Renal cortex interstitium (tissue), 11 donors: ENCODE data around the gene SPOPL. TPM values are rescaled to one million over a fixed set of nuclear protein-coding genes. Genes with fewer than 3 reads are reported as not detected.

Experiments used
- DNase-seq, 11 donors: peaks; one replicate each; pipeline ENCODE4 v3.0.0-alpha.2; 2013; ENCODE audit warnings: low read depth in 9 of 11, low spot score in 4 of 11; ENCODE audit errors: extremely low read depth in 1 of 11
- polyA plus RNA-seq, 3 donors: library from polyadenylated mRNA; unstranded; fragments of 120-200 nt; gene quantifications; one replicate each; pipeline ENCODE4 v1.2.1, GENCODE V29; 2013; ENCODE audit not compliant: insufficient read length in 3 of 3

SPOPL gene
- polyA plus RNA-seq, 3 donors, result 25.0 to 30.3 (median 28.7) TPM

DNA sequence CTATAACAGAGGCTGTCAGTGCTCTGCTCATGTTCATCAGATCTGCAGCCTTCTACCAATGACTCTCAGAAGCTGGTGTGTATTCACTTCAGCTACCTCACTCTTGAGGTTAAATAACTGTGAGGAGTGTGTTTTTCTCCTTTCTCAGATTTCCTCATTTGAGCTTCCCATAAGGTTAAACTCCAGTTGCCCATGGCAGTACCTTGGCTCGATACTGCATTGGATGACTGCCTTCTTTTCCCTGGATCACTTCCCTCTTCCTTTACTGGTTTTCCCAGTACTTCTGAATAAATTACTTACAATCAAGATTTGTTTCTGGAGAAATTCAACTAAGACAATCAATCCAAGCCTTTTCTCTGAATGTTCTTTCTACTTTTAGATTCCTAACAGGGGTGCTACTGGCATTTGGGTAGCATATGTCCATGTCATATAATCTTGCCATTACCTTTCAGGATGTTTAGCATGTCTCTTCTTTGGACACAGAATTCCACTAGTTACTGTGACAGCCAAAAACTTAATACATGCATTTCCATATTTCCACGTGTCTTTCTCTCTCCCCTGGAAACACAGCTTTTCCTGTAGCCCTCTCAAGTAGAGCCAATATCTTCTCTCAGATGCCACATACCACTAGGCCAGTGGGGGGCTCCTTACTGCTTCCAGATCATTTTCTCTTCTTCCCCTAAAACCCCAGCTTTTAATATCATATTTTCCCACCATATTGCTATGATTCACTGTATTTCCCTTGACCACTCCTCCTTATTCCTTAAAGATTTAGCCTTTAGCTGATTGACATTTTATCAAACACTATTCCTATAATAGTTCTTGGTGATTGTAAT, 15.0 kb upstream of the SPOPL start:
- DNase-seq, result no peak

- no peak for DNase-seq
Measured at GRCh38 chr2:138490673-138491494, 10.7 kb upstream of the SPOPL start.

DNA sequence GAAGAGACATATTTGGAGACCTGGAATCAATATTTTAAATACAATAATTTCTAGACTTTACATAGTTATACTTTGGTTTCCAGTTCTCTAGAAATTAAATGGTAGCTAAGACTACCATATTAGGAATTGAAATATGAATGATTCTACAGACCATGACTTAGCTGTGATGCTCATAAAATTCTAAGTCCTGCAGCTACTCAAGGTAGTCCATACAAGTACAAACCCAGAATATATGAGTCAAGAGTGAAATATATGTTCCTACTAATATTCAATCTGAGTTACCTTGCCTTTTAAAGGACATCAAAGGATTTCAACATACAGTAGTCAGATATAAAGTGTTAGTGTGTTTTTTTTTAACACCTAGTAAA, 10.1 kb upstream of the SPOPL start:
- no peak for DNase-seq

DNA sequence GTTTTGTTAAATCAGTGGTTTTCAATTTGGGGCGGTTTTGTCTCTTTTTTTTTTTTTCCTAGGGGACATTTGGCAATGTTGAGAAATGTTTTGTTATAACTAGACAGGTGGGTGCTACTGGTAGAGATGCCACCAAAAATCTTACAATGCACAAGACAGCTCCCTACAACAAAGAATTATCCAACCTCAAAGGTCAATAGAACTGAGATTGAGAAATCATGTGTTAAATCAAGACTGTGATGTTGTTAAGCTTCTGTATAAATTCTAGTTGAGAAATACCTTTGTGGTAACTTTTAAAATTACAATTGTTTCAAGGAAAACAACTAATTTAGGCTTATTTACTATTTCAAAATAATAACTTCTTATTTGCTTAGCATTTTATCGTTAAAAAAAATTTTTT, 9.4 kb upstream of the SPOPL start:
- no peak for DNase-seq

GRCh38 chr2:138493334-138493733, 8.2 kb upstream of the SPOPL start:
- DNase-seq, result no peak

- no peak for DNase-seq
Measured at GRCh38 chr2:138494265-138494966, 7.2 kb upstream of the SPOPL start.

DNA sequence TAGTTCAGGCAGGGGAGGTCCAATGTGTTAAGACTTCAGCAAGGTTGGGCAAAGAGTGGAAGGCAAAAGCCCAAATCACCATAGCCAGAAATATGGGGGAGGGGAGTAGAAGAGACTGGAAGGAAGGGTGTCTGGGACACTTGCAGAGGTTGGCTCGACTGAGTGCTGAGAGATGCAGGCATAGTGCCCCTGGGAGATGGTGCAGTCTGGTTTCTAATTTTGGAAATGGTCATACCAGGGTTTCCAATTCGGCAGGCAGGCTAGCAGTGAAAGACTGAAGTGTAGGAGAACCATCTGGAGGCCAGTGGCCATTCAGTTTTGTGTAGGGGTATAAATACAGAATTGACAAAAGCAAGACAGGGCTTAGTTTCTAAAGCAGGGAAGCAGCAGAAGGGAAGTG, 6.2 kb upstream of the SPOPL start:
- no peak for DNase-seq

DNA sequence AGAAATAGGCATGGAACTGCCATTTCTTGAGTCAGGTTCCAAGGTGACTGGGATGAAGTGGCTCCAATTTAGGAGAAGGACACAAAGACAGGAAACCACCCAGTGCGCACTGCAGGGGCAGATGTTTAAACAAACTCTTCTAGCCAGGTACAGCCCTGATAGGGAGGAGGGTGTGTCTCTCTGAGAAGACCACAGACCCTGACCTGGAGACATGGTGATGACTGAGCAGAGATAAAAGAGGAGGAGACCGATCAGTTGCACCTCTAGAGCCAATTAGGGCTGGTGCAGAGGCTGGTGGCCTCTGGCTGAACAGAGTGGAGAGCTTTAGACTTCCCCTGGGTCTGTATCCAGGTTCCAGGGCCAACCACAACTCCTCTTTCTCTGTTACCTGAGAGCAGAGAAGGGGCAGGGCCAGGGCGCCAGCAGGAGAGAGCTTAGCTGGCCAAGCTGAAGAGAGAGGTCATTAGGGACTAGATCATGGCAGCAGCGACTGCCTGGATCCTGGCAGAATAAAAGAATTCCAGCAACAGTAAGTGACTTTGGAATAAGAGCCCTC, 5.4 kb upstream of the SPOPL start:
- DNase-seq, result no peak

GRCh38 chr2:138497294-138497693, 4.3 kb upstream of the SPOPL start:
- DNase-seq, result no peak

DNA sequence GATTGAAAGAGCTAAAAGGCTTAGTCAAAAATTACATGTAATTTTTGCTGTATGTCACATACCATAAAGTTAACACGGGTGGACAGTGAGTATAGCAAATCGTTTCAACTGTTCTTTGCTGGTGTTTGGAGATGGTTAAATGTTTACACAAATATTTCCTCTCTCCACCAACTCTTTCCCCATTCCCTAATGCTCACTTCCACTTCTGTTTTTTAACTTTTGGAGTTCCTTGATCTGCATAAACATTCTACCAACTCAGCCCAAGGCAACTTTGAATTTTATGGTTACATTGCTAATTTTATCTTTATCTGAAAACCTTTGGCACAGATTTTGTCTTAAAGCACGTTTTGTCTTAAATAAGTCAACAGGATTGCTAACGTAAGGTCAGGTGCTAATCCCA, 1.9 kb upstream of the SPOPL start:
- DNase-seq, result no peak

DNA sequence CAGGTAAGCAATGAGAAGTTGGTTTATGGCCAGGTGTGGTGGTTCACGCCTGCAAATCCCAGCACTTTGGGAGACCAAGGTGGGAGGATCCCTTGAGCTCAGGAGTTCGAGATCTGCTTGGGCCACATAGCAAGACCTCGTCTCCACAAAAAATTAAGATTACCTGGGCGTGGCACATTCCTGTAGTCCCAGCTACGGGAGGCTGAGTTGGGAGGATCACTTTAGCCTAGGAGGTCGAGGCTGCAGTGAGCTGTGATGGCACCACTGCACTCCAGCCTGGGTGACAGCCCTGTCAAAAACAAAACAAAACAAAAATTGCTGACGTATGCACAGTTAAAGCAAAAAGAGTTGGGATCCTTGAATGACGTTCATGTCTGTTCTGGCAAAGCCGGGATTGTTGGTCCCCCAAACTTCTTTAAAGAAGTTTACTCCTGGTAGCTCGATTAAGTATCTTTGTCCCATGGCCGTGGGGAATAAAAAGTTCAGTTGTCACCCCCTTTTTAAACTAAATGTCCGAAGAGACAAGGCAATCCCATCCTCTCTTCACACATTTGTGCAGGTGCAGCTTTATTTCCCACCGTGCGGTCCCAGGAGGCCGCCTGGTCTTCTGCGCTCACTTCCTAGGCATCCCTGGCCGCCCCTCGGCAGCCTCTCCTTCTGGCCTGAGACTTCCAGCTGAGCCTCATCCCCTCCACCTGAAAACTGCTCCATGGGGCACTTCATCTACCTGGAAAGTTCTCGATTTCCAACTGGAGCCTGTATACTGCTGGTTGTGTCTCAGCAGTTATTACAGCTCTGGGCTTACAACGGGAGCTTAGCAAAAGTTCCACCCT, 762 bp upstream of the SPOPL start:
- no peak for DNase-seq

- peak in 3 of 11 donors; percentile 13 to 31 (median 17) for DNase-seq
Measured at GRCh38 chr2:138502255-138503086, 901 bp downstream of the SPOPL start.

GRCh38 chr2:138503087-138503442, 1.5 kb downstream of the SPOPL start:
- DNase-seq, result no peak

DNA sequence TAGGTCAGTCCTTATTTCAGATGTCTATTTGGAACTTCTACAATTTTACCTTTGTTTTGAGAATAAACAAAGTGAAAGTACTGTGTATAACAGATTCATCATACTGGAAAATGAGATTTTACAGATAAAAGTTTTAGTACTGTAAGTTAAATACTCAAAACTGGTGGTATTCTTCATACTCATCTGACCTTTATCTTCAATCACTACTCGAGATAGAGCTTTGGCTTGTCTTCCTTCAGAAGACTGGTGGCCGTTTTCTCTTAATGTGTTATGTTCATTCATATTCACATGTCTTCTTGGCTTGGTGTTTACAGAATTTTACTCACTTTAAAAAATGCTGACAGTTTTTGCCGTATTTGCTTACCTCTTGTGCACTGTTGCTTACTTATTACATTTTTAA, 2.1 kb downstream of the SPOPL start:
- DNase-seq, result no peak

DNA sequence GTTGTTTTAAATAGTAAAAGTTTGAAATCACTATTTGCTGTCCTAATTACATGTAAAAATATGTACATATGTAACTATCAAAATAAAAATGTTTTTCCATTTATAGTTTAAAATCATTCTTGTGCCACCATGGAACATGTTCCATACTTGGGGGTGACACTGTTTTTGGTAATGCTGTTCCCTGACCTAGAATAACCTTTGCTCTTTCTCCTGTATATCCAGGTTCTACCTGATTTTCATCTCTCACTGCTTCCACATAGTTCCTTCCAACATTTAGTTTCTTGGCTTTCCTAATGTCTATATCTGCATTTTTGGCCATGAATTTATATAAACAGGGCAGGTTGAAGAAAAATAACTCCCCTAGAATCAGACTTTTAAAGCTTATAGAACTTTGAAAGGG, 2.5 kb downstream of the SPOPL start:
- DNase-seq, result no peak

GRCh38 chr2:138504546-138505235, 3.1 kb downstream of the SPOPL start:
- no peak for DNase-seq

DNA sequence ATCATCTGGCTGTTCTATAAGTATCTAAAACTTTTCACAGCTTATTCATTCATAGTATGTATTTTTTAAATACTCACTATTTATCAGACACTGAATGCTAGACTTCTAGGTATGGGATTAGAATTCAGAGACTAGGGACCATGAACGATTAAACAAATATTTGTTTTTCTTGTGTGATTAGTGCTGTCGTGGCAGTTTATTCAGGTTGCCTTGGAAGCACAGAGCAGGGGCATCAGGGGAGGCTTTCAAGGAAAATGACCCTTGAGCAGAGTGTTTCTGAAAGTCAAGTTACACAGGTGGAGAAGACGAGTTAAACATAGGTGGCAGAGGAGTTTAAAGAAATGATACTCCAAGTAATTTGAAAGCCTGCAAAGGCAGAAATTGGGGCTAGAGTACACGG, 5.7 kb downstream of the SPOPL start:
- DNase-seq, result no peak
